ENCODE measurements around the gene SLC38A3.

SLC38A3 gene

DNA sequence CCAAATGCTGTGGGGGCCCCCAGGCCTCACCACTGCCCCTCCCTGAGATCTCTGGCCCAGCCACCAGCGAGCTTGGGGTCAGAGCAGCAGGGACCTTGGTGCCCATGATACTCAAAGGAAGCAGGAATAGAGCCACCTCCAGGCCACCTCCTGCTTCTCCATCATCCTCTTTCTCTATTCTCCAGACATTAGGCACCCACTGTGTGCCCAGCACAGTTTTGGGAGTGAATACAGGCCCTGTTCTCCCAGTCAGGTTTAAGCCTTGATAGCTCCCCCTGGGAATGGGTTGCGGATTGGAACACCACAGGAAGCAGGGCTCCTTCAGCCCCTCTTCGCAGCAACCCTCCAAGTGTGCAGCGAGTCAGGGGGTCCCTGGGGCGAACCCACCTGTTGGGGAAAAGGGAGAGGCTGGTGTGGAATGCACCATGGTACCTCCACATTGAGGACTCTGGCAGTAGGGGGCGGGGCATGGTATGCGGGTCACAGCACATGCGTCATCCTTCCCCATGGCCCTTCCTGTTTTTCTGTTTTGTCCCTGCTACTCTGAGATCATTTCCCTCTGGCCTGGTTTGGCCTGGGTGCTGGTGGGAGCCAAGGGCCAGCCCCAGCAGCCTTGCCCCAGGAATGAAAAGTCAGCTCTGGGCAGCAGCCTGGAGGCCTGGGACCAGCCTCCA lies 49.6 kb downstream of the SLC38A3 start:
- no peak for DNase-seq (ENCODE audit: low read depth)
- H3K4me3 ChIP-seq (ENCODE audit: low read length): no peak overlapping the region
- TF ChIP-seq, protein P1, sequence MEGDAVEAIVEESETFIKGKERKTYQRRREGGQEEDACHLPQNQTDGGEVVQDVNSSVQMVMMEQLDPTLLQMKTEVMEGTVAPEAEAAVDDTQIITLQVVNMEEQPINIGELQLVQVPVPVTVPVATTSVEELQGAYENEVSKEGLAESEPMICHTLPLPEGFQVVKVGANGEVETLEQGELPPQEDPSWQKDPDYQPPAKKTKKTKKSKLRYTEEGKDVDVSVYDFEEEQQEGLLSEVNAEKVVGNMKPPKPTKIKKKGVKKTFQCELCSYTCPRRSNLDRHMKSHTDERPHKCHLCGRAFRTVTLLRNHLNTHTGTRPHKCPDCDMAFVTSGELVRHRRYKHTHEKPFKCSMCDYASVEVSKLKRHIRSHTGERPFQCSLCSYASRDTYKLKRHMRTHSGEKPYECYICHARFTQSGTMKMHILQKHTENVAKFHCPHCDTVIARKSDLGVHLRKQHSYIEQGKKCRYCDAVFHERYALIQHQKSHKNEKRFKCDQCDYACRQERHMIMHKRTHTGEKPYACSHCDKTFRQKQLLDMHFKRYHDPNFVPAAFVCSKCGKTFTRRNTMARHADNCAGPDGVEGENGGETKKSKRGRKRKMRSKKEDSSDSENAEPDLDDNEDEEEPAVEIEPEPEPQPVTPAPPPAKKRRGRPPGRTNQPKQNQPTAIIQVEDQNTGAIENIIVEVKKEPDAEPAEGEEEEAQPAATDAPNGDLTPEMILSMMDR (conservative IDR thresholded peaks at IDR 0.05; ENCODE audit: low read length): no peak

DNA sequence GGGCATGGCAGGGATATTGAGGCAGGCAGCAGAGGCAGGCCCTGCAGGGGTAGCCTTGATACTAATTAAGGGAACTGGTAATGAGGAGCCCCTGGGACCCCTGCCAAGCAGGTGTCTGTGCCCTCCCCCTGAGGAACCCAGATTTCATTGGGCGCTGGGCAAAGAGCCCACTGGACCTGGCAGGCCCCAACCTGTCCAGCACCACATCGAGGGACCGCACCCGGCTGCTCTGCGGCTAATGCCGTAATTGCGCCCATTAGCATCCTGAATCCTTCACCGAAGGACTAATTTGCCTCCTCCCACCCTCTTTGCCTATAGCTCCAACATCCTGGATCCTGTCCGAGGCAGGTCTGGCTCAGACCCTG lies 50.2 kb downstream of the SLC38A3 start:
- TF ChIP-seq, protein P1 (conservative IDR thresholded peaks at IDR 0.05; ENCODE audit: low read length): no peak
- no peak for DNase-seq (ENCODE audit: low read depth)
- no peak overlapping the region for H3K4me3 ChIP-seq (ENCODE audit: low read length)

DNA sequence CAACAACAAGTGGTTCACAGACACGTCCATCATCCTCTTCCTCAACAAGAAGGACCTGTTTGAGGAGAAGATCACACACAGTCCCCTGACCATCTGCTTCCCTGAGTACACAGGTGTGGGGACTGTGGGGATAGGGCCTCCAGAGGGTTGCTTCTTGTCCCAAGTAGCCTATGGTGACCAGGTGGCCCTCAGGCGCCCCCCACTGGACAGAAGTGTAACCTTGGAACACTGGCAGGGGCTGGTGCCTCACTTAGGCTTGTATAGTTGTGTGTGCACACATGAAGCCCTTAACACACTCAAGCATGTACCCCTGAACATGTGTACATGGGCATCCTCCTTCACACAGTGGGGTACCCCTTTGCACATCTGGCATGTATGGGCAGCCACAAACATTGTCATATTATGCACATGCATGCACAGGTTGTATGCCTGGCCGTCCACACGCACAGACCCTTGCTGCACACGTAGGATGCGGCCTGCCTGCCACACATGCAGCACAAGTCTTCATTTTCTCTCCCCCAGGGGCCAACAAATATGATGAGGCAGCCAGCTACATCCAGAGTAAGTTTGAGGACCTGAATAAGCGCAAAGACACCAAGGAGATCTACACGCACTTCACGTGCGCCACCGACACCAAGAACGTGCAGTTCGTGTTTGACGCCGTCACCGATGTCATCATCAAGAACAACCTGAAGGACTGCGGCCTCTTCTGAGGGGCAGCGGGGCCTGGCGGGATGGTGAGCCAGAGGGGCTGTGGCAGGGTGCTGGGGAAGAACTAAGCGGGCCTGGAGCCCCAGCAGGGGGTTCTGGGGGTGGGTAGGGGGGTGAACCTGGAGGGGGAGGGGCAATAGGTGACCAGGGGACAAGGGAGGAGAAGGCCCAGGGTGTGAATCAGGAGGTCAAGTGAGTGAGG lies 52.2 kb downstream of the SLC38A3 start:
- DNase-seq (ENCODE audit: low read depth): no peak
- no peak overlapping the region for H3K4me3 ChIP-seq (ENCODE audit: low read length)
- TF ChIP-seq, protein P1 (conservative IDR thresholded peaks at IDR 0.05; ENCODE audit: low read length): peak; percentile 56

DNA sequence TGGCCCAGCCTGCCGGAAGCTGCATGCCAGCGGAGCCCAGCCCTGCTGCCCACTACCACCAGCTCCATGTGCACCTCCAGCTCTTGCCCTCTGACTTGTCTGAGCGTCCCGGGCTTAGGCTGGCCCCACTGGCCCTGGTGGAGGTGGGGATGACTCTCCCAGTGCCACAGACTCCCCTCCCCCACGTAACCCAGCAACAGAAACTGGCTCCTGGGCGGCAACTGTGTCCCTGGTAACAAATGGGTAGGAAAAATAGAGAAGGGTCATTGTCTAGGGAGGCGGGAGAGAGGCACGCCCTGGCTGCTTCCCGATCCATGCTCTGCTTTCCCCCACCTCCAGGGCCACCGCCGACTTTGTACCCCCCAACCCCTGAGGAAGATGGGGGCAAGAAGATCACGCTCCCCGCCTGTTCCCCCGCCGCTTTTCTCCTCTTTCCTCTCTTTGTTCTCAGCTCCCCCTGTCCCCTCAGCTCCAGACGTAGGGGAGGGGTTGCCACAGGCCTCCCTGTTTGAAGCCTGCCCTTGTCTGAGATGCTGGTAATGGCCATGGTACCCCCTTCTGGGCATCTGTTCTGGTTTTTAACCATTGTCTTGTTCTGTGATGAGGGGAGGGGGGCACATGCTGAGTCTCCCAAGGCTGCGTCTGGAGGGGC lies 53.1 kb downstream of the SLC38A3 start:
- TF ChIP-seq, protein P1 (conservative IDR thresholded peaks at IDR 0.05; ENCODE audit: low read length): no peak
- no peak overlapping the region for H3K4me3 ChIP-seq (ENCODE audit: low read length)
- no peak for DNase-seq (ENCODE audit: low read depth)

DNA sequence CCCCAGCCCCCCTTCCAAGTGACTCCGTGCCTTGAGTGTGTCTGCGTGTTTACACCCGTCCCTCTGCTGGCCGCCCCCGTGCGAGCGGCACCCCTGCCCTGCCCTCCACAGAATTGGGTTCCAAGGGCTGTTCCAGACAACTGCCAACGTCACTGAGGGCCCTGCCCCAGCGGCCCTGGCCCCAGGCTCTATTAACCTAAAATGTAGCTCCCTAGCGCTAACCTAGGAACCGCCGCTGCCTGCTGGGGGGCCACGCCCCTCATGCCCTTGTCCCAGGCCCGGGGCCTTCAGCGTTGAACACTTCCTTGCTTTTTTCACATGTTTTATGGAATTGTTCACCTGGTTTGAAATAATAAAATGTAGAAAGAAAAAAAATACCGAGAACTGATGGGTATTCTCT lies 53.9 kb downstream of the SLC38A3 start:
- DNase-seq (ENCODE audit: low read depth): no peak
- H3K4me3 ChIP-seq (ENCODE audit: low read length): no peak overlapping the region
- TF ChIP-seq, protein P1 (conservative IDR thresholded peaks at IDR 0.05; ENCODE audit: low read length): no peak

DNA sequence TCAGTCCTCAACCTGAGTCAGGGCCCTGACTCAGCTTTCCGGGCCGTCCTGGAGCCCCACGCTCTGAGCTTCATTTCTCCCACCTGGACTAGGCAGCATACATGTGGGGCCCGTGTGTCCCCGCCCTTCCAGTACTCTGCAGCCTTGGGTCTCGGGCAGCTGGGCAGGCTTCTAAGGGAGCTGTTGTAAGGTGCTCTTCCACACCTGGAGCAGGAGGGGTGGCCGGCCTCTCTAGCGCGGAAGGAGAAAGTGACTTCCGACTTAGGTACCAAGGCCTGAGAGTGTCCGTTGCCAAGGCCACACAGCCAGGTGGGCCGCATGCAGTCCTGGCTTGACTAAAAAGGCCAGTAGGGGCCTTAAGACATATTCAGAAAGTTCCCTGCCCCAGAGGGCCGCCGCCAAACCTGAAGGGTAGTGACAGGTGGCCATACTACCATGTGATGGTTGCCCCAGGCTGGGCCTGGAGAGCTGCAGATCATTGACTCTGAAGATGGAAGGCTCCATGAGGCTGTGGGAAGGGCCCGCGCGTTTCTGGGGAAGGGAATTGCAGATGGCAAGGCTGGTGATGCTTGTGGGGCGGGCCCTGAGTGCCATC lies 54.5 kb downstream of the SLC38A3 start:
- no peak overlapping the region for H3K4me3 ChIP-seq (ENCODE audit: low read length)
- no peak for DNase-seq (ENCODE audit: low read depth)
- TF ChIP-seq, protein P1 (conservative IDR thresholded peaks at IDR 0.05; ENCODE audit: low read length): no peak

Data from AG10803 (cell line).